HG03439 (cell line): ENCODE measurements around the gene ASAP2.

Experiments used
- ATAC-seq: cut with Tn5 transposase; IDR thresholded peaks from one replicate; pipeline ENCODE4 v1.9.1; 2021; ENCODE audit warnings: mild to moderate bottlenecking, moderate library complexity; ENCODE audit not compliant: unreplicated experiment

The ASAP2 gene

DNA sequence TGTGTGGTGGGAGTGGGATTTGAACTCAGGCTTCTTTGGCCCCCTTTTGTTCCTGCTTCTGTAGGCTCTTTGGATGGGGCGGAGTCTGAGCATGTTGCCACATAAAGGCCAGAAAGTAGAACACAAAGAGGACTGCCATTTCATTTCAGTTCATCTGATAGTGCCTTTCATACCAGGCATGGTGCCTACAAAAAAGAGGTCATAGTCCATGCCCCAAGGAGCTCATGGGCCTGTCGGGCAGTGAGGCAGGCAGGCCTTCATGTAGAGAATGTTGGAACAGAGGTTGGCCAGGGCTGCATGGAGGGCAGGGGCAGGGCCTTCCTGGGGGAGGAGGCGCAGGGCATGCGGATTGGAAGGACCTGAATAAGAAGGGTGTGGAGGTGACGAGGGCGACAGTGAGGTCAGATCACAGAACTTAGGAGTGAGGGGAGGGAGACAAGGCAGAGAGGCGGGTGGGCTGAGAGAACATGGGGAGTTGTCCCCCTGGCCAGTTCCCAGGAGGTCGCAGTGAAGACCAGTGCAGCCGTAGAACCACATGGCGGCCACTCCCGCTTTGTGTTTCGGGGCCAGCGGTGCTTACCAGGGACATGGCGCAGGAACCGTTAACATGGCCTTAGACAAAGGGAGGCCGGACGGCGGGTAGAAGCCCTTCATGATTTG, 167.6 kb downstream of the ASAP2 start:
- no peak for ATAC-seq

- ATAC-seq, result no peak
Observed at GRCh38 chr2:9375857-9376428, 169.3 kb downstream of the ASAP2 start.

DNA sequence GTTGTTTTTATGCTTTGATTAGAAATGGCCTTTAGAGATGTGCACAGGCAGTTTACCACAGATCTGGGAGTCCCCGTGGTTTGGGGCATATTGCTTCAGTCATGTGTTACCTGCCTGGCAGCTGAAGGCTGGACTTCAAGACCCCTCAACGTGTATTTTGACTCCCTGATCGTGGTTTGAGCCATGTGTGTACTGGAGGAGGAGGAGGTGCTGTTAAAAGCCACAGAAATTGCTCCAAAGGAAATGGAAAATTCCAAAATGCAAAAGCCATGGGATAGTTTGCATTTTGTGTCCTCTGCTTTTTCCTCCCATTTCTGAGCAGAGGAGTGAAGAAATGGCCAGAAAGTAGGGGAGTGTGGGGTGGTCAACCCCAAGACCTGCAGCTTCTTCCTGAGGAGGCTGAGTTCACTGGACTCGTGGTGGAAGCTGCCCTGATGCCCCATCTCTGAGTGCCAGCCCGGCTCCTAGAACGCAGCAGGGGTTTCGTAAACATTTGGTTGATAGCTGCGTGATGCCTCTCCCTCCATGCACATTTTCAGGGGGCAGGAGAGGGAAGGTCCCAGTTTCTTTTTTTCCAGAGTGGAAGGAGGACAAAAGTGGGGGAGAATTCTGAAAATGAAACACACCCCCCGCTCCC, 171.0 kb downstream of the ASAP2 start:
- ATAC-seq, result no peak

DNA sequence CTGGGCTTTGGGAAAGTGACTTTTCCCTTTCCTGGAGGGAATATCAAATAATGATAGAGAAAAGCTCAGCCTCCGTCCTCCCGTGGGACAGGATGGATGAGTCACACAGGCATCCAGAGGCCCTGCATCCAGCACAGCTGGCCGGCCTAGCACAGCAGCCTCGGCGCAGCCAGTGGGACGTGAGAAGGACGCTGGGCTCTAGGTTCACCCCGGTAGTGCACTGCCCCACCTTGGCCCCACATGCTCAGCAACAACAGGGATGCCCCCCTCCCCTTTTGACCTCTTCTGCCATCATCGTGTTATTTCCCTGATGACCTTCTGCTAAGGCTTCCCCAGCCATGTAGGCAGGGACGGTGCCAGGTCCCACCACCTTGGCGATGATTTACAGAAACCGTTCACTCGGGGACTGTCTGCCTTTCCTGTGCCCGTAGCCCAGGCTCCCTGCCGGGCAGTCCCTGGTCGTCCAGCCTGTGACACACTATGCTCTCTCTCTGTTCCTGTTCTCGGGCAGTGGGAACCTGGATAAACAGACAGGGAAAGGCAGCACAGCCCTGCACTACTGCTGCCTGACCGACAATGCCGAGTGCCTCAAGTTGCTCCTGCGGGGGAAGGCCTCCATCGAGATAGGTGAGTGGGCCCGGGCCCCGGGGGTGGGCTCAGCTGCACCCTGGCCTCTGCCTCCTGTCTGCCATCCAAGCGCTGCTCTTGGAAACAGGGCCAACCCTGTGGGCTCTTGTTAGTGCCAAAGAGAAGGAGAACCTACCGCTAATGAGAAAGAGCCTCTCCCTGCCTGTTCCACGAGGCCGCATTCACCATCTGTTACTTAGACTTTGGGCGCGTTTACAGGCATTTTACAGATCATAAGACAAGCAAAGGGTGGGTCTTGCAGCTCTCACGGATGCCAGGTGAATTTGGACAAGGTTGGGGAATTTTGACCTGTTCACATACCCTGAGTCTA, 172.1 kb downstream of the ASAP2 start:
- ATAC-seq, result no peak

- no peak for ATAC-seq
Observed at GRCh38 chr2:9379391-9379755, 172.8 kb downstream of the ASAP2 start.

DNA sequence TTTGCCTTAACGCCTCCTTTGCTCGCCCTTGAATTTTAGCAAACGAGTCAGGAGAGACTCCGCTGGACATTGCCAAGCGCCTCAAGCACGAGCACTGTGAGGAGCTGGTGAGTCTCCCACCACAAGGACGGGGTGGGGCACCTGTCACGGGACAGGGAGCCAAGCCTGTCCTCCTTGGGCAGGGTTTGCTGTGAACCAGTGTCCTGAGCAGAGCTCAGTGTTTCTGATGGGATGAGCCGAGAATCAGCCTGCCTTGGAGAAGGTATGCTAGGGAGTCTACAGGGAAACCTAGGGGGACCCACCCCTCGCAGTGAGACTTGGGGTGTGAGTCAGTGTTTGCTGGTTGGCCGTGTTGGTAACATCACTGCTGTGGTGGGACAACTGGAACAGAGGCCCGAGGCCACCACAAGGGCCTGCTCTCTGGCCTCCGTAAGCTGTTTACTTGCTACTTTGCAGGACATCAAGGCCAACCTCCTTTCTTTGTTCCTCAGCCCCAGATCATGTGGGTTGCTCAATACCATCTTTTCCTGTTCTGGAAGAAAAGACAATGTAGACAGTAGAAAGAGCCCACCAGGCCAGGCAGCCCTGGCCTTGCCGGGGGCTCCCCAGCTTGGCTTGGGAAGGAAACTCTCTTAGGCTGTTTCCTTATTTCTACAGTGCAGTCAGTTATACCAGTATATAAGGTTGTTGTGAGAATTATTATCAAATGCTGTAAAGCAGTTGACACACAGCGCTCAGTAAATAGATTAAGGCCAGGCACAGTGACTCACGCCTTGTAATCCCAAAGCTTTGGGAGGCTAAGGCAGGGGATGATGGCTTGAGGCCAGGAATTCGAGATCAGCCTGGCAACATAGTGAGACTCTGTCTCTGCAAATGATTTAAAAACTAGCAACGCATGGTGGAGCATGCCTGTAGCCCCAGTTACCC, 174.4 kb downstream of the ASAP2 start:
- no peak for ATAC-seq

GRCh38 chr2:9382604-9383235, 176.1 kb downstream of the ASAP2 start:
- no peak for ATAC-seq

DNA sequence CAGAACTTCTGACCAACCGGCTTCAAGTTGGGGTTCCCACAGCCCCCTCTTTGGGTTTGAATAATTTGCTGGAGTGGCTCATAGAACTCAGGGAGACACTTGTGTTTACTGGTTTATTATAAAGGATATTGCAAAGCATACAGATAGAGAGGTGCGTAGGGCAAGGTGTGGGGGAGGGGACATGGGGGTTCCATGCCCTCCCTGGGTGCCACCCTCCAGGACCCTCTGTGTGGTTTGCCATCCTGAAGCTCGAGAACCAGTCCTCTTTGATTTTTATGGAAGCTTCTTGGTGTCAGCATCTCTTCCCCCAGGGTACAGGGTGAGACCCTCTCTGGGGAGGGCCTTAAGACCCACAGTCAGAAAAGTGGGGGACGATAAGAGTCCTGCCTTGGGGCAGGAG, 177.9 kb downstream of the ASAP2 start:
- no peak for ATAC-seq

DNA sequence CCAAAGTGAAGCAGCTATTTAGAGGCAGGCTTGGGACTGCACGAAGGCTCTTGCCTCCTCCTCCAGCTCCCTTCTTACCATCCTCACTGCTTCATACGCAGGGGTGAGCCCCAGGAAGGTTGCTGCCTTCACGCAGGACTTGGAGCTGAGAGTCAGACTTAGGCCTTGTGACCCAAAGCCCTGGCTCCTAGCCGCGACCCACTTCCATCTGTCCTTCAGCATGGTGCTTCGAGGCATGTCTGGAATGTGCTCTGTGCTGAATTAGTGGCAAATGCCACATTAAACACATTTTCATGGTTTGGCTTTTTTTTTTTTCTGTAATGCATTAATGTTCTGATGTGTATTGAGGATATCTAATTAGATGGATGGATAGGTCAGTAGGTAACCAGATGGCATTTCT, 179.2 kb downstream of the ASAP2 start:
- ATAC-seq, result no peak

- ATAC-seq, result no peak
Observed at GRCh38 chr2:9388199-9388681, 181.6 kb downstream of the ASAP2 start.

GRCh38 chr2:9388950-9389911, 182.6 kb downstream of the ASAP2 start:
- no peak for ATAC-seq

DNA sequence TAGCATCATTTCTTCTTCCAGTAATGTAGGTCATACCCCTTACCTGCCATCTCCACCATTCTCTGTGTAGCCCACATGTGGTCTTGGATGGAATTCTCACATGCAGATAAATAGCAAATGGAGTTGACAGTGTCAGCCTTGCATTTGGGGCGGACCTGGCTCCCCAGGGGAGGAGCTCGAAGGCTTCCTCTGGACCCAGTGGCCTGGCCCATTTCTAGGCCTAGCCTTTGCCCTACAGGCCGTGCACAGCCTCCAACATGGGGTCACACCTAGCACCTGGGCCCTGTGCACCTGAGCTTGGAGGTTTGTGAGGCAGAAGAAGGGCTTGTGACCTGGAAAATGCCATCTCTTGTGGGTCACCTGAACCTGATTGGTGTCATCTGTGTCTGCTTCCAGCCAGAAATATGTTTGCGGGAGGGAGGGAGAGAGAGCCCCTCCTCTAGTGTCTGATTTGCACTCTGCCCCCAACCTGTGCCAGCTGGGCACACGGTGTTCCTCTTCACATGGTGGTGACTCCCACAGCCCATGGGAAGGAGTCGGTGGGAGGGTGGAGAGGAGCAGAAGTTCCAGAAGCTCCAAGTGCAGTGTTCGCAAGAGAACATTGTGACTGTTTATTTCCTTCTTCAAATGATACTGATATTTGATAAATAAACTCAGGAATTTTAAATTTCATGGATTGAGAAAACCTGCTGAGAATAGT, 183.7 kb downstream of the ASAP2 start:
- no peak for ATAC-seq

- ATAC-seq, result no peak
Observed at GRCh38 chr2:9390991-9391390, 184.4 kb downstream of the ASAP2 start.

- no peak for ATAC-seq
Observed at GRCh38 chr2:9391961-9392720, 185.5 kb downstream of the ASAP2 start.

DNA sequence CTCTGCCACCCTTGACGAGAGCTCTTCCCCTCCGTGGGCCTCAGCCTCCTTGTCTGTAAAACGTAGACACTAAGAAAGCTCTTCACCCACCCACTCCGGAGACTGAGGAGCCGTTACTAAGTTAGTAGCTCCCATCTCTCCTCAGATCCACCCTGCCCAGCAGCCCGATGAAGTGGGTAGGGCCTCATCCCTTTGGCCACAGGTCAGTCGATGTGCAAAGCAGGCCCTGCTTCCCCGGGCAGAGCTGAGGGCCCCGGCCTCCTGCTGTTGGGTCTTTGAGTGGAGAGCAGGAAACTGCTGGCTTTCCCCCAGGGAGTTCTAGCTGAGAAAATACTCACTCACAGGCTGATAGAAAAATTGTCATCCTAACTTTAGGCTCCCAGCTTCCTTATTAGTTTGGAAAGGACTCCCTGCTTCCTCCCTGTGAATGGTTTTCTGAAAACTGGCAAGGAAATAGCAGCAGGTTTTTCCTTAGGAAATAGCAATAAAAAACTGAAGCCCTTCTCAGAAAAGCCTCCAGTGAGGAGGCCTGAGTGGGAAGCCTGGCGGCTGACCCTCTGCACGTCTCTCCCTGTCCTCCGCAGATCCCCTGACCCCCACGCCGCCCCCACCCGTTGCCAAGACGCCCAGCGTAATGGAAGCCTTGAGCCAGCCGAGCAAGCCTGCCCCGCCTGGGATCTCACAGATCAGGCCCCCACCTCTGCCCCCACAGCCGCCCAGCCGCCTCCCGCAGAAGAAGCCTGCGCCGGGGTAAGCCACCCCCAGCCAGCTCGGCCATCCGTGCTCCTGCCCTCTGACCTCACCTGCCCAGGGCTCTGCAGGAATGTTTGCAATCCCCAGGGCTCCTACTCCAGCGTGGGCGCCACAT, 186.5 kb downstream of the ASAP2 start:
- no peak for ATAC-seq

GRCh38 chr2:9394816-9395215, 188.2 kb downstream of the ASAP2 start:
- no peak for ATAC-seq
